Embryonic facial prominence (tissue), 1 donor: Measurements from ENCODE around the gene LANCL2.
"Not testable (repeated sequence)": the region's sequence is repeated elsewhere in the genome, so short reads cannot be mapped to it uniquely, and the experiment has no call there.

Experiments used
- DNase-seq: peaks from one replicate; pipeline ENCODE4 v3.0.0-alpha.2; 2016; ENCODE audit errors: extremely low spot score

Gene LANCL2

GRCh38 chr7:55402506-55402905, 37.4 kb downstream of the LANCL2 start:
- DNase-seq = not testable (repeated sequence)

DNA sequence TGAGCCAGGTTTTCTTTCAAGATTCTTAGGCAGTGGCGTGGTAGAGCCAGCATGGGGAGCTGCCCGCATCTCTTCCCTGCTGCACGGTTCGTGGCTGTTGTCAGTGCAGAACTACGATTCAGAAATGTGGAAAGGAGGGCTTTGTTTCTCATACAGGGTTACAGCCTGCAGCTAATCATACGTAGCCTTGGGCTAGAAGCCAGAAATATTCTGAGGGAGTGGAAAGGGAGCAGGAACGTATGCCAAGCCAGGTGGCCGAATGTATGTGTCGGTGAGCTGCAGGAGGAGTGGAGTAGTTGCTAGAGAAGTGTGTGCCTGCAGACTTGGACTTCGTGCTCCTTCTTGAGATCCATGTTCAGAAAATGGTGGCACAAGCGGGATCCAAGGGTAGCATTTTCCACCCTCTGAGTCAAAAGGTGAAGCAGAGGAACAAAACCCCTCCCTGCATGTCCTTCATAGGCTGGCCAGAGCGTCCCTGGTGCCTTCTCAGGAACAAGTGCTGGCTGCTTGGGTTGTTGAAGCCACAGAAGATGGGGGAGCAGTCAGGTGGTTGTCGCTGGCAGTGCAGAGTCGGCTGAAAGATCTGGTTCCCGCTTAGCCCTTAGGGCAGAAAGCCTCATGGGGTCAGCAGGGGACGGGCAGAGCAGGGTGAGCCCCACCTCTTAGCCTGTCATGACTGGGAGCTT, 40.9 kb downstream of the LANCL2 start:
- DNase-seq = no peak

DNA sequence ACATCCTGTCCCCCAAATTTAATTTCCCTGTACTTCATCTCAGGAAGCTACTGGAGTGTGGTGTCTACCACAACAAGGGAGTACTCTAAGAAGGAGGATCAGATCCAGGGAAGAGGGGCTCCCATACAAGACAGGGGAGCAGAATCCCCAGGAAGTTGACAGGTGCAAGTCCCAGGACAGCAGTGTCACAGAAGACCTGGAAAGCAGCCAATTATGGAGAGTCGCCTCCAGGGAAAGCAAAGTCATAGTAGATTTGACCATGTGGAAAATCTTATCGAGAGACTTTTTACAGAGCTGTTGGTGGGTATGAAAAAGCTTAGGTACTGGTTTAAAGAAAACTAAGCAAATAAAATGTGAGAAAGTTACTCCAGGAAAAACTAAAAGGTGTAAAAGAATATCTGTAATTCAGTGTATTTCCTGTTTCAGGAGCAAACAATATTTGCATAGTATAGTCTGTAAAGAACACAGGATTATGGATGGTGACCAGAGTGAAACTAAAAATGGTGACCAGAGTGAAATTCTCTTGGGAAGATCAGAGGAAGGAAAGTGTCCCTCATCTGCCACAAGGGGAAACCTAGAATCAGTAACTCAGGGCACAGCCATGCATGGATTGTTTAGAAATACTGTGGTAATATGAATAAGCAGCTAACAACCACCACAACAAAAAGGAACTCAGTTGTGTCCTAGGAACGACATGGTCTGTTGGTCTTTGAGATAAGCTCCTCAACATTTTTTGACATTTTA, 44.5 kb downstream of the LANCL2 start:
- DNase-seq = no peak

GRCh38 chr7:55410667-55411239, 45.6 kb downstream of the LANCL2 start:
- DNase-seq = no peak

GRCh38 chr7:55411844-55412243, 46.7 kb downstream of the LANCL2 start:
- DNase-seq = no peak

- DNase-seq = no peak
These were observed 48.3 kb downstream of the LANCL2 start for GRCh38 chr7:55413442-55413841.

DNA sequence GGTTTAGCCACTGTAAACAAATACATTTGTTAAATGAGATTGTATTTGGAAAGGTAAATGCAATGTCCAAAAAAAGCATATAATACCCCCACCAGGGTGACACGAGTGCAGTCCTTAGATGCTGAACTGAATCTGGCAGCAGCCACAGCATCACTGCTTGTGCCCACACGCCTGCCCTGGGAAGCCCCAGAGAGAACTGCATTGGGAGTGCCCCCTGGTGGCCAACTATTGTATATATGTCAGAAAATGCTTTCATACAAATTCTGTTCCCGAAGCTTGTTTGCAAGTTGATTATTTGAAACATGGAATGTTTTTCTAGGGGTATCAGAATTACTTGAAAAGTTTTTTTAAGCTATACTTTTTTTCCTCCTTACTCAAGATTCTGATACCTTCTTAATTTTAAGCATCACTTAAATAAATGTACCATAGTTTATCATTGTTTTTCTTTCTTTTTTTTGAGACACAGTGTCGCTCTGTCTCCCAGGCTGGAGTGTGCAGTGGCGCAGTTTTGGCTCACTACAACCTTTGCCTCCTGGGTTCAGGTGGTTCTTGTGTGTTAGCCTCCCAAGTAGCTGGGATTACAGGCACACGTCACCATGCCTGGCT, 50.1 kb downstream of the LANCL2 start:
- DNase-seq = peak; percentile 23

DNA sequence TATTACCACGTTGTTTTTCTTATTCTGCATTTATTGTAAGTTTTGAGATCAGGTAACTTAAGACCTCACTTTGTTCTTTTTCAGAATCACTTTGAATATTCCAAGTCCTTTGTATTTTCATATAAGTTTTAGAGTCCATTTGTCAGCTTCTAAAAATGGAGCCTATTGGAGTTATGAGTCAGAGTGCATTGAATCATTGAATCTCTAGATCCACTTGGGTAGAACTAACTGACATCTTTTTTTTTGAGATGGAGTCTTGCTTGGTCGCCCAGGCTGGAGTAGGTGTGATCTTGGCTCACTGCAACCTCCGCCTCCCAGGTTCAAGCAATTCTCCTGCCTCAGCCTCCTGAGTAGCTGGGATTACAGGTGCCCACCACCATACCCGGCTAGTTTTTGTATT, 52.3 kb downstream of the LANCL2 start:
- not testable (repeated sequence) for DNase-seq

DNA sequence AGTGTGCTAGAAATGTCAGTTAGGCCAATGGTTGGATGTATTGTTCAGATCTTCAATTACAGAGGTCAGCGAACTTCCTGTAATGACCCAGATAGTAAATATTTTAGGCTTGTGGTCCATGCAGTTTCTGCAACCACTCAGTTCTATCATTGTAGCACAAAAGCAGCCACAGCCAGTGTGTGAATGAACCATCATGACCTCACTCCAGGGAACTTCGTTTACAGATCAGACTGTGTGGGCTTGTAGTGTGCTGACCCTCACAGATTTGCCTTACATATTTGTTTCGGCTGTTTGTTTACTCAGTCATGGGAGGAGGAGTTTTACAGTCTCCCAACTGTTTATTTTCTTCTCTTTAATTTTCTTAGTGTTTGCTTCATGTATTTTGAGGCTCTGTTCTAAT, 55.4 kb downstream of the LANCL2 start:
- no peak for DNase-seq

GRCh38 chr7:55423277-55423711, 58.2 kb downstream of the LANCL2 start:
- no peak for DNase-seq

DNA sequence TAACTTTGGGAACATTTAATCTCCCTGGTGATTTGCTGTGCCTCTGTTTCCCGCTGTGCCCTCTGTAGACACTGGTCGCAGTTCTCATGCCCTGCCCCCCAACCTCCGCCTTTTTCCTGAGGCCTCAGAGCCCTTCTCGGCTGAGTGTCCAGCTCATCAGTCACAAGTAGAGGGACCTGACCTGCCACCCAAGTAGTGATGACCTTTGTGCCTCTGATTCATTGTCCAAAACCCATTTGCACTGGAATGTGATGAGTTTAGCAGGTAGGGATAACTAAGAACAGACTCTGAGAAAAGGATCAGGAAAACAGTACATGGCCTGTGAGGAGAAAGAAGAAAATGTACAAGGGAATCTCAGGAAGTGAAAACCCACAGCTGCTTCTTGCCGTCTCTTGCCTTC, 58.8 kb downstream of the LANCL2 start:
- no peak for DNase-seq

- no peak for DNase-seq
These were observed 60.1 kb downstream of the LANCL2 start for GRCh38 chr7:55425141-55425752.

- no peak for DNase-seq
These were observed 61.5 kb downstream of the LANCL2 start for GRCh38 chr7:55426676-55427075.

- DNase-seq = no peak
These were observed 62.2 kb downstream of the LANCL2 start for GRCh38 chr7:55427342-55427741.

GRCh38 chr7:55427800-55428199, 62.7 kb downstream of the LANCL2 start:
- DNase-seq = peak; percentile 23

DNA sequence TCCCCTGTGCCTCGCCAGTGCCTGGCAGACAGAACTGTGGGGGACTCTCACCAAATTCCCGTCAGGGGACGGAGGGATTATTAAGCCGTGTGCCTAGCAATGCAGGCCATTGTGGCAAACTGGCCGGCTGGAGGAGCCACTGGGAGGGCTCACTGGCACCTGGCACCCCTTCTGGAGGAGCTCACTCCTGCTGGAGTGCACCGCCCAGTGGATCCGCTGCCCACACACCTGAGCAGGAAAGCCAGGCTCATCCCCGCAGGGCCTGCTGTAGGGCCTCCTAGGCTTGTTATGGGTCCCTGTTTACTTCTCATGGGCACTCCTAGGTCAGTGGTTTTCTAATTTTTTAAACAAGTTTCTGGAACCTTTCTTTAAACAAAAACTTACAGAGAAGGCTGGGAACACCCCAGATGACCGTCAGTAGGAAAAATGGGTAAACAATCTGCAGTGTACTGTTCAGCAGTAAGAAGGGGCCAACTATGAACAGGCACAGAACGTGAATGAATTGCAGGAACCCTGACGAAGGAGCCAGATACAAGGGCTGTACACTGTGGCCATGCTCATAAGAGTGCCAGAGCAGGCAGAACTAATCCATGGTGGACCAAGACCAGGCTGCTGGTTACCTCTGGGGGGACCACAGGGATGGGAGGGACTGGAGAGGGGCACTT, 64.8 kb downstream of the LANCL2 start:
- DNase-seq = no peak

- no peak for DNase-seq
These were observed 66.8 kb downstream of the LANCL2 start for GRCh38 chr7:55431898-55432297.

- DNase-seq = no peak
These were observed 67.4 kb downstream of the LANCL2 start for GRCh38 chr7:55432506-55432905.

DNA sequence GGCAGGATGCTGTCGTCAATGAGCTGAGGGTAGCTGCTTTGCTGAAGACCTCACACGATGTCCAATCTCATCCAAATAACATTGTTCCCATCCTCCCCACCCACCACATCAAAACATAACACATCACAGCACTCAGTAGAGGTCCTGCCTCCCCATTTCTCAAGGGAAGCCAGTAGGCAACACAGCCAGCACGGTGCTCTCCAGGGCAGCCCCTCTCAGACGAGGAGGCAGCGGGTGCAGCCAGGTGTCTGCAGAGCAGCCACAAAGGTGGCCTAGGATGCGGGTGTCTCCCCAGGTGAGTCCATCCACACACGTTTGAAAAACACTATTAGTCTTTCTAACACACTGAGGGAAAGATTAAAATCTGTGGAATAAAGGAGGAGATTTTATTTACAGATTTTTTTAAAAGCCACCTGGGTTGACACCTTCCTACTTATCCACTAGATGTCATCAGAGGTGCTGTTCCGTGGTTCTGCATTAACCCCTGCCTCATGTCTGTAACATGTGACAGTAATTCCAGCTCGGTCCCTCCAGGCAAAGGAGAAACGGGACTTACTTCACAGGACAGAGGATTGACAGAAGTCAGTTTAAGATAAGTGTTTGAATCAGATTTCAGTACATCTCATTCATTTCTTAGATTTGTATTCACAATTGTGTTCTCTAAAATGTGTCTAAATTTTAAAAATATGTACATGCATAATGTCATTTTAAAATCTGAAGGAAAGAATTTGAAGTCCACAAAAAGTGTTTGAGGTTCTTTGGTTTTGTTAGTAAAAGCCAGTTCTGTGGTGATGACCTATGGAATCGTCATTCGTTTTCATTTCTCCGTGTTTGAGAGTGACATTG, 68.0 kb downstream of the LANCL2 start:
- DNase-seq = no peak

GRCh38 chr7:55435466-55435865, 70.3 kb downstream of the LANCL2 start:
- no peak for DNase-seq

DNA sequence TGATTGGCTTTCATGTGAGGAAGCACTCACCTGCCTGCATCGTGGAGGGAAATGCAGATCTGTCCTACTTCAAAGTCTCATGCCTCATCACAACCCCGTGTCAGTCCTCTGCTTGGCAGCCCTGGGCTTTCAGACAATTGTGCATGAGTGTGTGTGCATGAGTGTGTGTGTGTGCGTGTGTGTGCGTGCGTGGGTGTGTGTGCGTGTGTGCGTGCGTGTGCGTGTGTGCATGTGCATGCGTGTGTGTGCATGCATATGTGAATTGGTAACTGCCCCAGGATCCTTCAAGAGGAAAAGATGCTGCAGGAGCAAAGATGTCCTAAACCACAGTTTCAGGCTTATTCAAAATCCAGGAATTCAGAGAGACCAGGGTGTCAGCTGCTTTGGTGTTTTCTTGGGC, 71.3 kb downstream of the LANCL2 start:
- DNase-seq = no peak
